ENCODE data around the gene S100A3. TPM values are rescaled to one million over a fixed set of nuclear protein-coding genes. Genes with fewer than 3 reads are reported as not detected.

Gene S100A3
- total RNA-seq, 2 donors from 2014 or later, result 0.77 to 3.3 TPM

GRCh38 chr1:153553830-153554541 is 4.9 kb upstream of the S100A3 start:
- peak in 1 of 2 donors; percentile 34 for ATAC-seq
- DNase-seq, result no peak
- intact Hi-C loops (cut with DNase I), result no loop called here

- intact Hi-C loops (cut with DNase I), result no loop called here
- no peak for ATAC-seq
- DNase-seq, result no peak
Measured at GRCh38 chr1:153553096-153553495, 4.0 kb upstream of the S100A3 start.

- ATAC-seq (no peak), DNase-seq (no peak)
- intact Hi-C loops (cut with DNase I), result no loop called here
Measured at GRCh38 chr1:153552335-153552734, 3.3 kb upstream of the S100A3 start.

- ATAC-seq (no peak), DNase-seq (no peak)
- intact Hi-C loops (cut with DNase I), result no loop called here
Measured at GRCh38 chr1:153550827-153551500, 1.9 kb upstream of the S100A3 start.

GRCh38 chr1:153550398-153550758 is 1.3 kb upstream of the S100A3 start:
- intact Hi-C loops (cut with DNase I), result no loop called here
- no peak for DNase-seq
- ATAC-seq, result no peak

GRCh38 chr1:153549741-153550397 is 811 bp upstream of the S100A3 start:
- intact Hi-C loops (cut with DNase I), result no loop called here
- no peak for DNase-seq
- ATAC-seq, result no peak

GRCh38 chr1:153547560-153548551 is 1.2 kb downstream of the S100A3 start:
- no peak for ATAC-seq
- intact Hi-C loops (cut with DNase I), result no loop called here
- no peak for DNase-seq

- ATAC-seq, result no peak
- intact Hi-C loops (cut with DNase I), result no loop called here
- no peak for DNase-seq
Measured at GRCh38 chr1:153546796-153547559, 2.1 kb downstream of the S100A3 start.

- ATAC-seq (no peak), DNase-seq (no peak)
- intact Hi-C loops (cut with DNase I), result no loop called here
Measured at GRCh38 chr1:153546371-153546770, 2.7 kb downstream of the S100A3 start.

- intact Hi-C loops (cut with DNase I), result no loop called here
- ATAC-seq (peak; percentile 91), DNase-seq (peak; percentile 93)
Measured at GRCh38 chr1:153545067-153546055, 3.7 kb downstream of the S100A3 start, which contains the start of gene S100A4. S100A4 (minus strand) TSS chr1:153545806; CDS start chr1:153544794, 1,012 bp downstream.

GRCh38 chr1:153544453-153545066 is 4.5 kb downstream of the S100A3 start:
- DNase-seq (peak; percentile 18), ATAC-seq (no peak)
- intact Hi-C loops (cut with DNase I), result no loop called here

GRCh38 chr1:153543736-153544135 is 5.3 kb downstream of the S100A3 start:
- ATAC-seq, result no peak

GRCh38 chr1:153542956-153543711 is 5.9 kb downstream of the S100A3 start:
- DNase-seq (no peak), ATAC-seq (no peak)
- intact Hi-C loops (cut with DNase I), result no loop called here

More at GRCh38 chr1:153543736-153544135, 5.3 kb downstream of the S100A3 start:
- no peak for DNase-seq
- intact Hi-C loops (cut with DNase I), result no loop called here

GRCh38 chr1:153541641-153542590 is 7.1 kb downstream of the S100A3 start:
- DNase-seq (no peak), ATAC-seq (no peak)
- intact Hi-C loops (cut with DNase I), result no loop called here

All from left cardiac atrium (tissue), 4 donors.